Measurements from ENCODE around the gene CDC45.

The CDC45 gene

GRCh38 chr22:19470010-19470409 is 9.7 kb upstream of the CDC45 start:
- no peak for DNase-seq

GRCh38 chr22:19471572-19471971 is 8.1 kb upstream of the CDC45 start:
- no peak for DNase-seq

- no peak for DNase-seq
Measured at GRCh38 chr22:19472233-19472632, 7.5 kb upstream of the CDC45 start.

- DNase-seq, result no peak
Measured at GRCh38 chr22:19473578-19473977, 6.1 kb upstream of the CDC45 start.

GRCh38 chr22:19476023-19476422 is 3.7 kb upstream of the CDC45 start:
- no peak for DNase-seq

- no peak for DNase-seq
Measured at GRCh38 chr22:19477321-19478044, 2.2 kb upstream of the CDC45 start.

- DNase-seq, result no peak
Measured at GRCh38 chr22:19478045-19478900, 1.4 kb upstream of the CDC45 start.

- peak; percentile 54 for DNase-seq
Measured at GRCh38 chr22:19478901-19479354, 792 bp upstream of the CDC45 start, which contains the start of gene UFD1. TSS of gene UFD1 (minus strand) at chr22:19479193. CDS start at chr22:19479085, 108 bp downstream.

- DNase-seq, result no peak
Measured at GRCh38 chr22:19480173-19480568, 451 bp downstream of the CDC45 start.

GRCh38 chr22:19480789-19481188 is 1.1 kb downstream of the CDC45 start:
- no peak for DNase-seq

- no peak for DNase-seq
Measured at GRCh38 chr22:19482297-19482696, 2.6 kb downstream of the CDC45 start.

- DNase-seq, result no peak
Measured at GRCh38 chr22:19483481-19484244, 3.9 kb downstream of the CDC45 start.

- no peak for DNase-seq
Measured at GRCh38 chr22:19488285-19488684, 8.6 kb downstream of the CDC45 start.

- DNase-seq, result no peak
Measured at GRCh38 chr22:19488884-19489843, 9.4 kb downstream of the CDC45 start.

GRCh38 chr22:19490628-19491230 is 11.0 kb downstream of the CDC45 start:
- DNase-seq, result no peak

GRCh38 chr22:19492504-19493174 is 12.9 kb downstream of the CDC45 start:
- no peak for DNase-seq

GRCh38 chr22:19494001-19494560 is 14.4 kb downstream of the CDC45 start:
- DNase-seq, result no peak

- DNase-seq, result no peak
Measured at GRCh38 chr22:19494676-19495173, 15.0 kb downstream of the CDC45 start.

GRCh38 chr22:19495562-19496323 is 16.0 kb downstream of the CDC45 start:
- DNase-seq, result no peak

GRCh38 chr22:19496324-19496630 is 16.6 kb downstream of the CDC45 start:
- no peak for DNase-seq

Data from NCI-H1105 (cell line).